ENCODE data around the gene GYS1.

DNA sequence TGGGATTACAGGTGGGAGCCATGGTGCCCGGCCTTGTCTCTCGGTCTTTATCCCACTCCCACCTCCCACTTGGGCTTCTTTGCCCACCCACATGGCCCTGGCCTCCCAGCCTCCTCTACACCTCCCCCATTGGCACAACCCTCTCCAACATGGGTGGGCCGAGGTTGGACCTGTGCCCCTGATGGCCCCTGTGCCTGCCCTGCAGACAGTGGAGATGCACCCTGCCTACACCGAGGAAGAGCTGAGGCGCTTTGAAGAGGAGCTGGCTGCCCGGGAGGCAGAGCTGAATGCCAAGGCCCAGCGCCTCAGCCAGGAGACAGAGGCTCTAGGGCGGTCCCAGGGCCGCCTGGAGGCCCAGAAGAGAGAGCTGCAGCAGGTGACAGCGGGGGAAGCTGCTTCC lies 72.2 kb downstream of the GYS1 start:
- TF ChIP-seq, protein P1, sequence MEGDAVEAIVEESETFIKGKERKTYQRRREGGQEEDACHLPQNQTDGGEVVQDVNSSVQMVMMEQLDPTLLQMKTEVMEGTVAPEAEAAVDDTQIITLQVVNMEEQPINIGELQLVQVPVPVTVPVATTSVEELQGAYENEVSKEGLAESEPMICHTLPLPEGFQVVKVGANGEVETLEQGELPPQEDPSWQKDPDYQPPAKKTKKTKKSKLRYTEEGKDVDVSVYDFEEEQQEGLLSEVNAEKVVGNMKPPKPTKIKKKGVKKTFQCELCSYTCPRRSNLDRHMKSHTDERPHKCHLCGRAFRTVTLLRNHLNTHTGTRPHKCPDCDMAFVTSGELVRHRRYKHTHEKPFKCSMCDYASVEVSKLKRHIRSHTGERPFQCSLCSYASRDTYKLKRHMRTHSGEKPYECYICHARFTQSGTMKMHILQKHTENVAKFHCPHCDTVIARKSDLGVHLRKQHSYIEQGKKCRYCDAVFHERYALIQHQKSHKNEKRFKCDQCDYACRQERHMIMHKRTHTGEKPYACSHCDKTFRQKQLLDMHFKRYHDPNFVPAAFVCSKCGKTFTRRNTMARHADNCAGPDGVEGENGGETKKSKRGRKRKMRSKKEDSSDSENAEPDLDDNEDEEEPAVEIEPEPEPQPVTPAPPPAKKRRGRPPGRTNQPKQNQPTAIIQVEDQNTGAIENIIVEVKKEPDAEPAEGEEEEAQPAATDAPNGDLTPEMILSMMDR (IDR thresholded peaks at IDR 0.05) = no peak
- no peak for TF ChIP-seq POLR2A (IDR thresholded peaks at IDR 0.05)

Measured in adrenal gland (tissue), 5 donors.